SK-N-MC (cell line): ENCODE results near the gene SPOCD1.

Source experiments
- DNase-seq: peaks from one replicate; pipeline ENCODE4 v3.0.0-alpha.2; 2011; ENCODE audit warnings: low read depth, low spot score
- H3K27ac ChIP-seq: fragments of 200-600 bp; sonication (generic); 2 replicates; pipeline ENCODE4 v1.5.1; 2016; ENCODE audit warnings: mixed run types
- H3K36me3 ChIP-seq: fragments of 200-600 bp; sonication (generic); 2 replicates; pipeline ENCODE4 v1.6.1; 2017; ENCODE audit warnings: antibody characterized with exemption, low read length, mixed read lengths; ENCODE audit not compliant: insufficient read depth
- H3K4me3 ChIP-seq: fragments of 200-600 bp; sonication (generic); 2 replicates; pipeline ENCODE4 v1.5.1; 2016
- H3K9ac ChIP-seq: fragments of 200-600 bp; sonication (generic); 2 replicates; pipeline ENCODE4 v1.8.0; 2017; ENCODE audit warnings: mixed run types, mixed read lengths; ENCODE audit not compliant: insufficient read length
- H3K9me3 ChIP-seq: fragments of 200-600 bp; sonication (generic); 2 replicates; pipeline ENCODE4 v1.6.1; 2017; ENCODE audit warnings: low read depth, mild to moderate bottlenecking, antibody characterized with exemption, low read length, moderate library complexity, mixed read lengths
- EZH2 ChIP-seq: fragments of 200-600 bp; sonication (generic); IDR thresholded peaks from one replicate; pipeline ENCODE4 v1.6.1; 2017; ENCODE audit warnings: antibody characterized with exemption
- FOXP2 ChIP-seq: optimal IDR thresholded peaks from 2 replicates; pipeline ENCODE3; 2011; ENCODE audit warnings: mild to moderate bottlenecking, moderate library complexity; ENCODE audit not compliant: insufficient read depth; ENCODE audit errors: extremely low read length, control extremely low read depth
- POLR2AphosphoS5 ChIP-seq: IDR thresholded peaks from 2 replicates; pipeline ENCODE4 v1.6.1; 2012; ENCODE audit warnings: mild to moderate bottlenecking, low read depth, low read length, borderline replicate concordance

SPOCD1 gene

GRCh38 chr1:31793586-31794285 is 22.1 kb downstream of the SPOCD1 start:
- Histone ChIP-seq H3K4me3 (no peak overlapping the region), H3K9me3 (no peaks in the 10 kb centered on the region), H3K27ac (no peak overlapping the region), H3K36me3 (no peaks in the 10 kb centered on the region), H3K9ac (no peak overlapping the region)
- TF ChIP-seq EZH2 (no peak), FOXP2 (no peak)
- DNase-seq, result no peak

- no peak for DNase-seq
- no peak overlapping the region for H3K27ac ChIP-seq
- H3K4me3 ChIP-seq, result no peak overlapping the region
- H3K36me3 ChIP-seq, result no peaks in the 10 kb centered on the region
- no peak overlapping the region for H3K9ac ChIP-seq
- H3K9me3 ChIP-seq, result no peaks in the 10 kb centered on the region
- TF ChIP-seq FOXP2 (no peak), EZH2 (no peak), POLR2AphosphoS5 (no peak)
These were observed 22.7 kb downstream of the SPOCD1 start for GRCh38 chr1:31793086-31793485.

- Histone ChIP-seq H3K27ac (no peak overlapping the region), H3K9me3 (no peaks in the 10 kb centered on the region), H3K36me3 (no peaks in the 10 kb centered on the region), H3K9ac (no peak overlapping the region), H3K4me3 (no peak overlapping the region)
- TF ChIP-seq POLR2AphosphoS5 (no peak), EZH2 (no peak), FOXP2 (no peak)
- DNase-seq, result no peak
These were observed 23.3 kb downstream of the SPOCD1 start for GRCh38 chr1:31792541-31792940.

- H3K36me3 ChIP-seq, result no peaks in the 10 kb centered on the region
- no peak for DNase-seq
- no peak overlapping the region for H3K4me3 ChIP-seq
- H3K27ac ChIP-seq, result no peak overlapping the region
- no peak overlapping the region for H3K9ac ChIP-seq
- TF ChIP-seq POLR2AphosphoS5, result no peak
- TF ChIP-seq FOXP2, result no peak
- no peak for TF ChIP-seq EZH2
- no peaks in the 10 kb centered on the region for H3K9me3 ChIP-seq
These were observed 23.7 kb downstream of the SPOCD1 start for GRCh38 chr1:31792116-31792515.

- Histone ChIP-seq H3K9me3 (no peaks in the 10 kb centered on the region), H3K27ac (no peak overlapping the region), H3K9ac (no peak overlapping the region), H3K36me3 (no peaks in the 10 kb centered on the region), H3K4me3 (no peak overlapping the region)
- no peak for TF ChIP-seq POLR2AphosphoS5
- no peak for TF ChIP-seq FOXP2
- no peak for TF ChIP-seq EZH2
- no peak for DNase-seq
These were observed 24.5 kb downstream of the SPOCD1 start for GRCh38 chr1:31791131-31791858.

GRCh38 chr1:31790641-31791091 is 25.2 kb downstream of the SPOCD1 start:
- no peaks in the 10 kb centered on the region for H3K36me3 ChIP-seq
- no peak overlapping the region for H3K27ac ChIP-seq
- H3K4me3 ChIP-seq, result no peak overlapping the region
- no peaks in the 10 kb centered on the region for H3K9me3 ChIP-seq
- no peak overlapping the region for H3K9ac ChIP-seq
- TF ChIP-seq FOXP2 (no peak), EZH2 (no peak), POLR2AphosphoS5 (no peak)
- no peak for DNase-seq

GRCh38 chr1:31790140-31790539 is 25.7 kb downstream of the SPOCD1 start:
- Histone ChIP-seq H3K9ac (no peak overlapping the region), H3K9me3 (no peaks in the 10 kb centered on the region), H3K4me3 (no peak overlapping the region), H3K27ac (no peak overlapping the region), H3K36me3 (no peaks in the 10 kb centered on the region)
- no peak for TF ChIP-seq POLR2AphosphoS5
- TF ChIP-seq FOXP2, result no peak
- no peak for TF ChIP-seq EZH2
- no peak for DNase-seq

- H3K4me3 ChIP-seq, result peak overlapping the region; percentile 86
- H3K27ac ChIP-seq, result no peak overlapping the region
- no peak overlapping the region for H3K9ac ChIP-seq
- H3K36me3 ChIP-seq, result no peaks in the 10 kb centered on the region
- no peaks in the 10 kb centered on the region for H3K9me3 ChIP-seq
- TF ChIP-seq POLR2AphosphoS5, result no peak
- no peak for TF ChIP-seq EZH2
- no peak for TF ChIP-seq FOXP2
- DNase-seq, result no peak
These were observed 26.4 kb downstream of the SPOCD1 start for GRCh38 chr1:31789259-31790065.

GRCh38 chr1:31788825-31789256 is 27.0 kb downstream of the SPOCD1 start:
- no peak overlapping the region for H3K9ac ChIP-seq
- H3K9me3 ChIP-seq, result no peaks in the 10 kb centered on the region
- H3K4me3 ChIP-seq, result peak overlapping the region; percentile 86
- no peak for DNase-seq
- no peak overlapping the region for H3K27ac ChIP-seq
- TF ChIP-seq FOXP2 (no peak), POLR2AphosphoS5 (no peak), EZH2 (no peak)
- H3K36me3 ChIP-seq, result no peaks in the 10 kb centered on the region
